GM12878 (cell line): ENCODE measurements around the gene FSTL1. TPM values are rescaled to one million over a fixed set of nuclear protein-coding genes. Genes with fewer than 3 reads are reported as not detected.

Experiments used
- ATAC-seq: fragments of 200-7000 bp; cut with Tn5 transposase; 3 replicates; pipeline ENCODE4 v1.9.1; 2020; ENCODE audit warnings: mild to moderate bottlenecking, moderate library complexity
- BruUV-seq: library from RNA; stranded (reverse); fragments of 400-500 nt; replicated peaks from 2 replicates; lab custom pipeline; 2021; lab: Mats Ljungman, UMichigan
- CTCF ChIA-PET: fragments of 300-600 bp; sonication (Branson Sonifier 250); formaldehyde crosslinking; extraction: SDS; loops from one replicate; lab custom pipeline; 2021; ENCODE audit warnings: inconsistent platforms; lab: Yijun Ruan, JAX
- POLR2A ChIA-PET: fragments of 350-600 bp; formaldehyde crosslinking; extraction: SDS; loops from one replicate; lab custom pipeline; 2021; ENCODE audit warnings: inconsistent platforms; lab: Charles Lee
- RAD21 ChIA-PET: fragments of 300-600 bp; sonication (Branson Sonifier 250); formaldehyde crosslinking; loops from one replicate; lab custom pipeline; 2023; ENCODE audit warnings: antibody characterized with exemption; ENCODE audit not compliant: unreplicated experiment; lab: Charles Lee
- SMC1A ChIA-PET: fragments of 300-600 bp; sonication (Branson Sonifier 250); formaldehyde crosslinking; loops from one replicate; lab custom pipeline; 2023; ENCODE audit not compliant: unreplicated experiment, uncharacterized antibody; lab: Charles Lee
- DNase-seq: peaks from one replicate; pipeline ENCODE4 v3.0.0-alpha.2; 2011; ENCODE audit warnings: low read depth, low spot score
- FAIRE-seq: peaks from 3 replicates; lab custom pipeline; 2011; peaks lifted over from hg19 to GRCh38; lab: Jason Lieb, UNC
- H2AFZ ChIP-seq: 2 replicates; pipeline ENCODE4 v1.6.0; 2011; ENCODE audit warnings: low read depth, low read length, control low read depth; ENCODE audit not compliant: control insufficient read depth
- H3K27ac ChIP-seq: 2 replicates; pipeline ENCODE4 v1.5.1; 2011; ENCODE audit warnings: control low read depth; ENCODE audit not compliant: control insufficient read depth, insufficient read depth
- H3K27me3 ChIP-seq, 2 experiments: replicated peaks in 1 of 2; 2 replicates each; pipeline versions ENCODE4 v1.6.0 to v1.6.1; 2011; ENCODE audit warnings: low read length in 1 of 2; ENCODE audit not compliant: control insufficient read depth in 2 of 2, insufficient read depth in 2 of 2
- H3K36me3 ChIP-seq, 2 experiments: 2 replicates each; pipeline ENCODE4 v1.5.1; 2011; ENCODE audit warnings: low read length in 1 of 2; ENCODE audit not compliant: control insufficient read depth in 2 of 2, insufficient read depth in 2 of 2
- H3K4me1 ChIP-seq: 2 replicates; pipeline ENCODE4 v1.6.1; 2011; ENCODE audit warnings: mild to moderate bottlenecking, low read length, moderate library complexity, mixed read lengths; ENCODE audit not compliant: control insufficient read depth, insufficient read depth
- H3K4me2 ChIP-seq: 2 replicates; pipeline ENCODE4 v1.6.0; 2011; ENCODE audit warnings: control low read depth; ENCODE audit not compliant: control insufficient read depth, insufficient read depth
- H3K4me3 ChIP-seq: fragments of 200-600 bp; sonication (generic); 2 replicates; pipeline ENCODE4 v1.5.1; 2016
- H3K79me2 ChIP-seq: 2 replicates; pipeline ENCODE4 v1.6.0; 2011; ENCODE audit warnings: low read length; ENCODE audit not compliant: control insufficient read depth, insufficient read depth
- H3K9ac ChIP-seq: 2 replicates; pipeline ENCODE4 v1.8.0; 2011; ENCODE audit warnings: low read length, control low read depth, mixed read lengths; ENCODE audit not compliant: control insufficient read depth, insufficient read depth
- H3K9me3 ChIP-seq: replicated peaks from 3 replicates; pipeline ENCODE4 v1.5.1; 2011; ENCODE audit warnings: mild to moderate bottlenecking, low read length; ENCODE audit not compliant: control insufficient read depth, insufficient read depth
- H4K20me1 ChIP-seq: 2 replicates; pipeline ENCODE4 v1.6.0; 2011; ENCODE audit not compliant: control insufficient read depth, insufficient read depth
- BRCA1 ChIP-seq: IDR thresholded peaks from 2 replicates; pipeline ENCODE4 v1.6.1; 2011; ENCODE audit warnings: low read depth, low read length, improper control_type of control experiment
- CREB1 ChIP-seq: IDR thresholded peaks from 2 replicates; pipeline ENCODE4 v1.6.1; 2012; ENCODE audit warnings: low read depth, mild to moderate bottlenecking, inconsistent platforms
- CREM ChIP-seq: IDR thresholded peaks from 2 replicates; pipeline ENCODE4 v1.6.1; 2014; ENCODE audit warnings: antibody characterized with exemption, low read depth
- EP300 ChIP-seq, 2 experiments: fragments of 150-350 bp in 1 of 2; IDR thresholded peaks; 2 replicates each; pipeline ENCODE4 v1.6.1; 2011 to 2012; ENCODE audit warnings: low read depth in 2 of 2, low read length in 2 of 2, borderline replicate concordance in 1 of 2, improper control_type of control experiment in 1 of 2, inconsistent platforms in 1 of 2; ENCODE audit not compliant: control insufficient read depth in 1 of 2
- GABPA ChIP-seq: IDR thresholded peaks from 2 replicates; pipeline ENCODE4 v1.6.1; 2014; ENCODE audit warnings: antibody characterized with exemption, low read depth, mild to moderate bottlenecking, inconsistent platforms
- HDAC6 ChIP-seq: fragments of 200-600 bp; sonication (generic); IDR thresholded peaks from one replicate; pipeline ENCODE4 v1.8.0; 2017; ENCODE audit warnings: antibody characterized with exemption; ENCODE audit not compliant: unreplicated experiment
- HDGF ChIP-seq: fragments of 450-650 bp; IDR thresholded peaks from 2 replicates; pipeline ENCODE4 v1.6.1; 2016; ENCODE audit warnings: antibody characterized with exemption
- IRF3 ChIP-seq: fragments of 450-650 bp; IDR thresholded peaks from 2 replicates; pipeline ENCODE4 v1.6.1; 2014; ENCODE audit warnings: mild to moderate bottlenecking
- JUNB ChIP-seq: IDR thresholded peaks from 2 replicates; pipeline ENCODE4 v1.6.1; 2016; ENCODE audit warnings: antibody characterized with exemption, mild to moderate bottlenecking
- NRF1 ChIP-seq: conservative IDR thresholded peaks from 2 replicates; pipeline ENCODE4 v1.6.1; 2011; ENCODE audit warnings: mild to moderate bottlenecking, low read depth, low read length, improper control_type of control experiment
- WGBS: methylation state at CpG from one replicate; pipeline ENCODE4 v1.1.6; 2016; ENCODE audit warnings: low lambda C conversion rate; ENCODE audit not compliant: insufficient replicate concordance, insufficient coverage; ENCODE audit errors: missing lambda C conversion rate; 5-methylcytosine and 5-hydroxymethylcytosine counted together
- in situ Hi-C: fragments of 300-500 bp; cut with MboI; formaldehyde crosslinking; loops from 9 replicates; pipeline ENCODE4 v1.14.3; 2018; ENCODE audit warnings: mixed read lengths
- intact Hi-C: fragments of 100-400 bp; cut with micrococcal nuclease; formaldehyde crosslinking; loops from one replicate; pipeline ENCODE4 v1.14.2; 2022; ENCODE audit not compliant: unreplicated experiment
- polyA plus RNA-seq, 11 experiments: library from polyadenylated mRNA; depleted of rRNA in 4 of 11; unstranded in 6 of 11; stranded (reverse) in 5 of 11; fragments of >200 nt; fragmentation: Nextera tagmentation in 4 of 11; fragmentation: Illumina TruSeq in 1 of 11; extraction: Ambion mirVana in 4 of 11; extraction: Trizol in 1 of 11; gene quantifications; 1 replicate in 1 of 11; 2 replicates in 10 of 11; pipeline versions ENCODE4 v1.2.1 to v1.2.3, GENCODE V29; 2011 to 2016; ENCODE audit warnings: inconsistent platforms in 2 of 11, missing spikeins in 2 of 11, low read depth in 1 of 11
- total RNA-seq, 4 experiments: library from RNA; depleted of rRNA in 3 of 4; stranded (reverse); fragments of >200 nt in 3 of 4; fragmentation: Illumina TruSeq in 1 of 4; extraction: Trizol in 1 of 4; gene quantifications; 2 replicates each; pipeline versions ENCODE4 v1.2.1 to v1.2.3, GENCODE V29; 2013 to 2021

The FSTL1 gene
- total and polyA plus RNA-seq, 10 of the 15 experiments (the other 5 are each of a cell fraction or from before 2014, with no cell fraction given), result 0.06 to 1.7 (median 0.32) TPM; not detected in 4

GRCh38 chr3:120498556-120499346, 48.0 kb upstream of the FSTL1 start:
- 31% methylated on average over 2 of the region's 2 CpGs for WGBS

More at GRCh38 chr3:120498556-120499346, 48.0 kb upstream of the FSTL1 start:
- Histone ChIP-seq H3K9ac (no peak overlapping the region), H3K79me2 (no peaks in the 10 kb centered on the region), H3K27ac (no peak overlapping the region), H2AFZ (no peak overlapping the region)
- SMC1A ChIA-PET, result no interaction called here
- intact Hi-C loops, result no loop called here
- no peak for DNase-seq
- TF ChIP-seq GABPA (no peak), CREB1 (no peak), NRF1 (no peak), BRCA1 (no peak), JUNB (no peak), HDGF (no peak), CREM (no peak), HDAC6 (no peak), IRF3 (no peak), EP300 (IDR thresholded peaks at IDR 0.05; ENCODE audit: borderline replicate concordance in 1 of 2, control insufficient read depth in 1 of 2, low read depth in 2 of 2, low read length in 2 of 2) (no peak)
- TF ChIP-seq, all 136 proteins: peak for 0
- H4K20me1 ChIP-seq, result no peaks in the 10 kb centered on the region
- H3K4me3 ChIP-seq, result no peak overlapping the region
- no peaks in the 10 kb centered on the region for H3K4me1 ChIP-seq
- ATAC-seq (no peak), FAIRE-seq (no peak)
- in situ Hi-C loops, result no loop called here
- no TSS peak for BruUV-seq
- no peak overlapping the region for H3K4me2 ChIP-seq
- RAD21 ChIA-PET, result no interaction called here
- no peaks in the 10 kb centered on the region for H3K36me3 ChIP-seq
- CTCF ChIA-PET, result no interaction called here
- H3K27me3 ChIP-seq, result no peaks in the 10 kb centered on the region
- POLR2A ChIA-PET, result interaction anchor here (0.5 kb wide), 1 partner anchor 144 kb away, joined by 3 read pairs; no protein-coding TSS in a partner anchor
- H3K9me3 ChIP-seq, result no peaks in the 10 kb centered on the region; the same call in 1 of the 3 replicates
